Measurements from ENCODE around the gene TCF23.

Gene TCF23

GRCh38 chr2:27138111-27138510 lies 10.7 kb upstream of the TCF23 start:
- Histone ChIP-seq H3K79me2 (ENCODE audit: control insufficient read depth, low read length) (peaks cover 13% of the 10 kb centered on the region), H3K4me2 (ENCODE audit: low read length) (no peak overlapping the region), H3K9me2 (replicated peaks; ENCODE audit: control insufficient read depth, low read length) (no peaks in the 10 kb centered on the region), H3K27ac (ENCODE audit: low read depth, low read length) (no peak overlapping the region), H3K36me3 (ENCODE audit: control insufficient read depth, low read length) (peaks cover 8% of the 10 kb centered on the region), H3K9me3 (ENCODE audit: control insufficient read depth, insufficient read depth, low read length) (no peaks in the 10 kb centered on the region), H3K27me3 (ENCODE audit: control insufficient read depth, low read length) (peaks cover 3% of the 10 kb centered on the region), H3F3A (ENCODE audit: control insufficient read depth, insufficient read depth) (no peaks in the 10 kb centered on the region), H4K20me1 (ENCODE audit: control insufficient read depth, insufficient read depth, low read depth, low read length) (no peaks in the 10 kb centered on the region; the same call in 1 of the 2 replicates), H3K4me1 (ENCODE audit: control insufficient read depth, low read length) (peaks cover 14% of the 10 kb centered on the region), H3K4me3 (ENCODE audit: low read length) (no peak overlapping the region)
- TF ChIP-seq EZH2phosphoT487 (IDR thresholded peaks at IDR 0.05; ENCODE audit: borderline replicate concordance, low read length) (no peak), CTCF (IDR thresholded peaks at IDR 0.05; ENCODE audit: low read depth, low read length, poor library complexity, severe bottlenecking) (no peak)

- Histone ChIP-seq H4K20me1 (ENCODE audit: control insufficient read depth, insufficient read depth, low read depth, low read length) (no peaks in the 10 kb centered on the region), H3K4me2 (ENCODE audit: low read length) (no peak within 1 kb of the TSS), H3K27me3 (ENCODE audit: control insufficient read depth, low read length) (peaks cover 8% of the 10 kb centered on the region), H3K4me1 (ENCODE audit: control insufficient read depth, low read length) (peaks cover 8% of the 10 kb centered on the region), H3F3A (ENCODE audit: control insufficient read depth, insufficient read depth) (no peaks in the 10 kb centered on the region), H3K27ac (ENCODE audit: low read depth, low read length) (no peak within 1 kb of the TSS), H3K4me3 (ENCODE audit: low read length) (no peak within 1 kb of the TSS), H3K9me3 (ENCODE audit: control insufficient read depth, insufficient read depth, low read length) (no peaks in the 10 kb centered on the region), H3K36me3 (ENCODE audit: control insufficient read depth, low read length) (no peaks in the 10 kb centered on the region; the same call in 1 of the 2 replicates), H3K79me2 (ENCODE audit: control insufficient read depth, low read length) (peaks cover 1% of the 10 kb centered on the region), H3K9me2 (replicated peaks; ENCODE audit: control insufficient read depth, low read length) (no peaks in the 10 kb centered on the region)
- TF ChIP-seq EZH2phosphoT487 (IDR thresholded peaks at IDR 0.05; ENCODE audit: borderline replicate concordance, low read length) (no peak), CTCF (IDR thresholded peaks at IDR 0.05; ENCODE audit: low read depth, low read length, poor library complexity, severe bottlenecking) (no peak)
Measured at GRCh38 chr2:27139310-27139709, 9.5 kb upstream of the TCF23 start, which contains the start of gene PRR30. PRR30 (minus strand) TSS chr2:27139410; CDS start chr2:27138329, 1,081 bp downstream.

GRCh38 chr2:27143285-27143684 lies 5.5 kb upstream of the TCF23 start:
- Histone ChIP-seq H4K20me1 (ENCODE audit: control insufficient read depth, insufficient read depth, low read depth, low read length) (no peaks in the 10 kb centered on the region), H3K9me2 (replicated peaks; ENCODE audit: control insufficient read depth, low read length) (no peaks in the 10 kb centered on the region), H3K27me3 (ENCODE audit: control insufficient read depth, low read length) (peaks cover 12% of the 10 kb centered on the region), H3K9me3 (ENCODE audit: control insufficient read depth, insufficient read depth, low read length) (no peaks in the 10 kb centered on the region), H3K4me1 (ENCODE audit: control insufficient read depth, low read length) (no peaks in the 10 kb centered on the region), H3K79me2 (ENCODE audit: control insufficient read depth, low read length) (no peaks in the 10 kb centered on the region), H3K4me2 (ENCODE audit: low read length) (no peak overlapping the region), H3K36me3 (ENCODE audit: control insufficient read depth, low read length) (no peaks in the 10 kb centered on the region), H3F3A (ENCODE audit: control insufficient read depth, insufficient read depth) (no peaks in the 10 kb centered on the region), H3K27ac (ENCODE audit: low read depth, low read length) (no peak overlapping the region), H3K4me3 (ENCODE audit: low read length) (no peak overlapping the region)
- TF ChIP-seq EZH2phosphoT487 (IDR thresholded peaks at IDR 0.05; ENCODE audit: borderline replicate concordance, low read length) (no peak), CTCF (IDR thresholded peaks at IDR 0.05; ENCODE audit: low read depth, low read length, poor library complexity, severe bottlenecking) (no peak)
